SK-MEL-5 (cell line): ENCODE results near the gene ZDHHC12. TPM values are rescaled to one million over a fixed set of nuclear protein-coding genes. Genes with fewer than 3 reads are reported as not detected.

Experiments
- DNase-seq: peaks from one replicate; pipeline ENCODE4 v3.0.0-alpha.2; 2016; ENCODE audit warnings: low read depth, low spot score
- in situ Hi-C: cut with HindIII; loops from 2 replicates; pipeline ENCODE4 v1.10.0; 2016; ENCODE audit warnings: low sequenced_read_pairs, high pct_unique_total_duplicates, low pct_unique_long_range_greater_than_20kb
- total RNA-seq: library from RNA; depleted of rRNA; stranded (reverse); fragments of >200 nt; shearing (Covaris generic); gene quantifications from 2 replicates; pipeline ENCODE4 v1.2.3, GENCODE V29; 2014

The ZDHHC12 gene
- total RNA-seq, 1 experiment from 2014 or later, result 65.2 TPM

GRCh38 chr9:128716581-128717254 lies 7.2 kb downstream of the ZDHHC12 start:
- in situ Hi-C loops, result no loop called here

GRCh38 chr9:128715436-128715750 lies 8.5 kb downstream of the ZDHHC12 start:
- in situ Hi-C loops, result no loop called here
- no peak for DNase-seq

More at GRCh38 chr9:128716581-128717254, 7.2 kb downstream of the ZDHHC12 start:
- no peak for DNase-seq

- no peak for DNase-seq
- in situ Hi-C loops, result no loop called here
Observed at GRCh38 chr9:128714586-128715435, 9.1 kb downstream of the ZDHHC12 start.

DNA sequence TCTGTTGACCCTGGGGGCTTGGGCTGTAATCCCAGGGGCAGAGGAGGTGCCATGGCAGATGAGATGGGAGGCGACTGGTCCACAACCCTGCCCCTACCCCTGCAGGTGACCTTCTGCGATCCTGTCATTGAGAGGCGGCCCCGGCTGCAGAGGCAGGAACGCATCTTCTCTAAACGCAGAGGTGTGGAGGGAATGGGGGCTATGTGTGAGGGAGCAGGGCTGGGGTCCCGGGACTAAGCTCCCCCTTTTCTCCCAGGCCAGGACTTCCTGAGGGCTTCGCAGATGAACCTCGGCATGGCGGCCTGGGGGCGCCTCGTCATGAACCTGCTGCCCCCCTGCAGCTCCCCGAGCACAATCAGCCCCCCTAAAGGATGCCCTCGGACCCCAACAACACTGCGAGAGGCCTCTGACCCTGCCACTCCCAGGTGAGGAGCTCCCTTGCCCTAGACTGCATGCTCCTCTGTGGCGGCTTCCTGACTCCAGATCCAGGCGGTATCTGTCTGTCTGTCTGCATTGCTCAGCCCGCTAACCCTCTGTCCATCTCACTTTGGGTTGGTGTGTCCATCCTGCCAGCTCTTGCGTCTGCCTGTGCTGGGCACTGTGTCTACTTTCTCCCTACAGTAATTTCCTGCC lies 9.9 kb downstream of the ZDHHC12 start:
- in situ Hi-C loops, result no loop called here
- DNase-seq, result no peak

DNA sequence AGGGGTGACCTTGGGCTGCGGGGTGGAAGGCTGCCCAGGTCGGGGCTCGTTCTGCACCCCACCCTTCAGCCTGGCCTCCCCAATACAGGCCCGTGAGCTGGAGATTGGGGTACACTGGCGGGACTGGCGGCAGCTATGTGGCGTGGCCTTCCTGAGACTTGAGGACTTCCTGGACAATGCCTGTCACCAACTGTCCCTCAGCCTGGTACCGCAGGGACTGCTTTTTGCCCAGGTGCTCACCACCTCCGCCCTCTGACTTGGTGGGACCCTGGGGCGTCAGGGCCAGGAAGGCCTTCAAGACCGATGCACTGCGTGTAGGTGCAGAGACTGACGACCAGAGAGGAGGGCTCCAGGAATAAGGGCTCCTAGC lies 10.5 kb downstream of the ZDHHC12 start:
- no peak for DNase-seq
- in situ Hi-C loops, result no loop called here

- in situ Hi-C loops, result no loop called here
- DNase-seq, result no peak
Observed at GRCh38 chr9:128712451-128713410, 11.2 kb downstream of the ZDHHC12 start.

- in situ Hi-C loops, result no loop called here
- DNase-seq, result no peak
Observed at GRCh38 chr9:128707446-128707845, 16.5 kb downstream of the ZDHHC12 start.

GRCh38 chr9:128706671-128707381 lies 17.1 kb downstream of the ZDHHC12 start:
- in situ Hi-C loops, result no loop called here
- no peak for DNase-seq

GRCh38 chr9:128706045-128706444 lies 17.9 kb downstream of the ZDHHC12 start:
- in situ Hi-C loops, result no loop called here
- no peak for DNase-seq

GRCh38 chr9:128705051-128705965 lies 18.6 kb downstream of the ZDHHC12 start:
- in situ Hi-C loops, result no loop called here
- DNase-seq, result no peak

- no peak for DNase-seq
- in situ Hi-C loops, result no loop called here
Observed at GRCh38 chr9:128704356-128704670, 19.6 kb downstream of the ZDHHC12 start.

DNA sequence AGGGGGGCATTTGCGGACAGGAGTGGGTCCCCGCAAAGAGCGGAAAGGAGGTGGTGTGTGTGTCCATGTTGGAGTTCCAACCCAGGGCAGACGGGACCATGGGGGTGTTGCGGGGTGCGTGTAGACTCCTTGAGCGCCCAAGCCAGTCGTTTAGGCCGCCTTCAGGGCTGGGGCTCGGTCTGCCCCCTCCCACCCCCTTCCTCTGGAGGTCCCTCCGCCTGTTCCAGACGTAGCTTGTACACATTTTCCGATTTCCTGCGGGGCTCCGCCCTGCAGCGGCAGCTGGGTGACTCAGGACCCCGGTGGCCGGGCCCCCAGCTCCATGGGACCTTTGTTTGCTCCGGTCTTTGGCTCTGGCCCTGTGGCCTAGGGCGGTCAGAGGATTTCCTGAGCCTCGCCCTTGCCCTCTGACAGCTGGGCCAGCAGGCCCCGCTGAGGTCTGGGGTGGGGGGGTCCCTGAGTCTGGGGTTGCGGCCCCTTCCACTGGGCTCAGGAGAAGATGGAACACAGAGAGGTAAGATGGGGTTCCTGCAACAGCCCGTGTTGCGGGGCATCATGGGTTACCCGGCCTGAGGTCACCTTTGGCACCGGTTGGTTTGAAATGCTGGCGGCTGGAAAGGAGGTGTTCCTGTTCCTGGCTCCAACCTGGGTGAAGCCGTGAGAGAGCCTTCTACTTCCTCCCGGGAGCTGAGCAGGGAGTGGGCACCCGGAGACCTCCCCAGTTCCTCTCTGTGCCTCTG lies 20.1 kb downstream of the ZDHHC12 start:
- DNase-seq, result no peak
- in situ Hi-C loops, result no loop called here

- in situ Hi-C loops, result no loop called here
- no peak for DNase-seq
Observed at GRCh38 chr9:128702949-128703615, 20.8 kb downstream of the ZDHHC12 start.

DNA sequence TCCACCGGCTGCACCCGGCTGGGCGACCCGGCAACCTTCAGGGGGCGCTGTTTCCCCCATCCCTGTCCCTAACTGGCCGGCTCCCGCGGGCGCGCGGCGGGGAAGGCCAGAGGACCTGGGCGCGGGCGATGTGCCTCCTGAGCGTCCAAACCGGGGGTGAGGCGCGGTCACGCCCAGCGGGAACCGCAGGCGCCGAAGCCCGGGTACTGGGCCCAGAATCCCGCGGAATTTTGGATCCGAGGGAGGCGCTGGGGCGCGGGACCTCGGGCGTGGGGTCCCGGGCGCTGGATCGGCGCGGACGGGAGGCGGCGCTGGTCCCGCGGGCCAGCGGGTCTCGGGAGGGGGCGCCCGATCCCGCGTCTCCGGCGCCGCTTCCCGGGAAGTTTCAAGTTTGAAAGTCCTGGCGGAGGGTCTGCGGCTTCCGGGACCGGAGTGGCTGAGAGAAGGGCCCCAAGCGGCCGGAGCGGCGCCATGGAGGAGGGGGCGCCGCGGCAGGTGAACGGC lies 21.4 kb downstream of the ZDHHC12 start, which contains the start of gene PKN3:
Gene PKN3, plus strand, starts transcription at position 59 of the 504 bp plus-strand sequence. Its CDS starts 413 bp downstream, at position 472.
- DNase-seq, result peak; percentile 86
- in situ Hi-C loops, result no loop called here
